IMR-90 (cell line): ENCODE data around the gene HIVEP3. TPM values are rescaled to one million over a fixed set of nuclear protein-coding genes. Genes with fewer than 3 reads are reported as not detected.

Experiments used
- ATAC-seq: fragments of 200-7000 bp; cut with Tn5 transposase; 2 replicates; pipeline ENCODE4 v1.9.1; 2020; ENCODE audit warnings: low read depth, mild to moderate bottlenecking, moderate library complexity
- BruUV-seq: library from RNA; stranded (reverse); fragments of 400-500 nt; replicated peaks from 2 replicates; lab custom pipeline; 2021; lab: Mats Ljungman, UMichigan
- CTCF ChIA-PET: fragments of 300-600 bp; formaldehyde crosslinking; extraction: SDS; loops from one replicate; lab custom pipeline; 2021; ENCODE audit warnings: antibody characterized with exemption; lab: Yijun Ruan, JAX
- POLR2A ChIA-PET: fragments of 300-600 bp; sonication (Branson Sonifier 250); formaldehyde crosslinking; loops from one replicate; lab custom pipeline; 2022; ENCODE audit warnings: antibody characterized with exemption; ENCODE audit not compliant: unreplicated experiment; lab: Charles Lee
- DNase-seq: peaks from one replicate; pipeline ENCODE4 v3.0.0; 2013
- H2AFZ ChIP-seq: replicated peaks from 2 replicates; pipeline ENCODE3; 2013; ENCODE audit warnings: low read length, mild to moderate bottlenecking; ENCODE audit not compliant: poor library complexity
- H2AK5ac ChIP-seq: 2 replicates; pipeline ENCODE4 v1.6.1; 2013; ENCODE audit warnings: low read depth, low read length, inconsistent platforms
- H2AK9ac ChIP-seq: replicated peaks from 2 replicates; pipeline ENCODE3; 2013; ENCODE audit warnings: mild to moderate bottlenecking, low read depth, low read length, moderate library complexity; ENCODE audit not compliant: poor library complexity
- H2BK120ac ChIP-seq: 2 replicates; pipeline ENCODE4 v1.6.1; 2013; ENCODE audit warnings: low read depth, low read length, inconsistent platforms
- H2BK15ac ChIP-seq: 3 replicates; pipeline ENCODE4 v1.6.1; 2013; ENCODE audit warnings: low read depth, low read length, inconsistent platforms
- H2BK20ac ChIP-seq: 2 replicates; pipeline ENCODE4 v1.6.1; 2013; ENCODE audit warnings: low read depth, mild to moderate bottlenecking, inconsistent platforms, low read length, moderate library complexity
- H2BK5ac ChIP-seq: 2 replicates; pipeline ENCODE4 v1.6.1; 2013; ENCODE audit warnings: mild to moderate bottlenecking, low read depth, low read length, inconsistent platforms; ENCODE audit not compliant: poor library complexity, severe bottlenecking
- H3K14ac ChIP-seq: replicated peaks from 2 replicates; pipeline ENCODE4 v1.6.1; 2013; ENCODE audit warnings: low read depth, low read length, inconsistent platforms
- H3K18ac ChIP-seq: 2 replicates; pipeline ENCODE4 v1.6.1; 2013; ENCODE audit warnings: low read depth, low read length, control low read depth
- H3K23ac ChIP-seq: 2 replicates; pipeline ENCODE4 v1.6.1; 2013; ENCODE audit warnings: low read depth, low read length, inconsistent platforms
- H3K27ac ChIP-seq: 2 replicates; pipeline ENCODE4 v1.5.1; 2013; ENCODE audit warnings: mild to moderate bottlenecking, control low read depth, low read length; ENCODE audit not compliant: insufficient read depth
- H3K27me3 ChIP-seq: 2 replicates; pipeline ENCODE4 v1.6.1; 2013; ENCODE audit warnings: low read length; ENCODE audit not compliant: control insufficient read depth, insufficient read depth
- H3K36me3 ChIP-seq: 2 replicates; pipeline ENCODE4 v1.6.1; 2013; ENCODE audit warnings: low read length, mixed read lengths; ENCODE audit not compliant: control insufficient read depth, insufficient read depth
- H3K4ac ChIP-seq: 2 replicates; pipeline ENCODE4 v1.6.1; 2013; ENCODE audit warnings: low read depth, low read length, inconsistent platforms
- H3K4me1 ChIP-seq: 2 replicates; pipeline ENCODE4 v1.6.1; 2013; ENCODE audit warnings: low read length, mixed read lengths; ENCODE audit not compliant: control insufficient read depth, insufficient read depth
- H3K4me2 ChIP-seq: 2 replicates; pipeline ENCODE4 v1.6.1; 2013; ENCODE audit warnings: low read depth, mild to moderate bottlenecking, control low read depth, low read length, moderate library complexity
- H3K4me3 ChIP-seq: 2 replicates; pipeline ENCODE4 v1.5.1; 2013; ENCODE audit warnings: low read depth, mild to moderate bottlenecking, control low read depth, low read length, moderate library complexity; ENCODE audit not compliant: insufficient read depth
- H3K56ac ChIP-seq: 2 replicates; pipeline ENCODE4 v1.6.1; 2013; ENCODE audit warnings: low read length, inconsistent platforms; ENCODE audit not compliant: insufficient read depth; ENCODE audit errors: extremely low read depth
- H3K79me1 ChIP-seq, 2 experiments: 2 replicates each; pipeline ENCODE4 v1.6.1; 2013; ENCODE audit warnings: low read length in 2 of 2, inconsistent platforms in 1 of 2, low read depth in 1 of 2
- H3K9ac ChIP-seq: 2 replicates; pipeline ENCODE4 v1.6.1; 2013; ENCODE audit warnings: low read depth, low read length, control low read depth
- H3K9me1 ChIP-seq: 2 replicates; pipeline ENCODE4 v1.6.1; 2013; ENCODE audit warnings: low read length, inconsistent platforms; ENCODE audit not compliant: insufficient read depth
- H3K9me3 ChIP-seq: 2 replicates; pipeline ENCODE4 v1.6.1; 2013; ENCODE audit warnings: low read length; ENCODE audit not compliant: control insufficient read depth, insufficient read depth
- H4K20me1 ChIP-seq: 2 replicates; pipeline ENCODE4 v1.6.1; 2013; ENCODE audit warnings: low read length, inconsistent platforms; ENCODE audit not compliant: insufficient read depth
- H4K5ac ChIP-seq: 2 replicates; pipeline ENCODE4 v1.6.1; 2013; ENCODE audit warnings: mild to moderate bottlenecking, low read depth, low read length, control low read depth
- H4K8ac ChIP-seq, 2 experiments: 2 replicates each; pipeline ENCODE4 v1.6.1; 2013; ENCODE audit warnings: low read depth in 2 of 2, low read length in 2 of 2, control low read depth in 1 of 2, inconsistent platforms in 1 of 2
- H4K91ac ChIP-seq: 2 replicates; pipeline ENCODE4 v1.6.1; 2013; ENCODE audit warnings: low read depth, low read length, inconsistent platforms; ENCODE audit not compliant: insufficient read depth
- BHLHE40 ChIP-seq: fragments of 150-350 bp; IDR thresholded peaks from 2 replicates; pipeline ENCODE4 v1.6.1; 2016; ENCODE audit warnings: mild to moderate bottlenecking, low read depth, low read length
- CHD1 ChIP-seq: IDR thresholded peaks from 2 replicates; pipeline ENCODE4 v1.6.1; 2012; ENCODE audit warnings: low read depth, low read length, improper control_type of control experiment
- MXI1 ChIP-seq: IDR thresholded peaks from 2 replicates; pipeline ENCODE4 v1.6.1; 2012; ENCODE audit warnings: low read depth, mild to moderate bottlenecking, low read length, moderate library complexity, borderline replicate concordance
- RCOR1 ChIP-seq: IDR thresholded peaks from 2 replicates; pipeline ENCODE4 v1.6.1; 2012; ENCODE audit warnings: mild to moderate bottlenecking, low read length, improper control_type of control experiment; ENCODE audit not compliant: insufficient replicate concordance
- RFX5 ChIP-seq: IDR thresholded peaks from 2 replicates; pipeline ENCODE4 v1.8.0; 2012; ENCODE audit warnings: low read depth, mild to moderate bottlenecking, low read length, moderate library complexity
- SMC3 ChIP-seq: fragments of 150-350 bp; IDR thresholded peaks from 2 replicates; pipeline ENCODE4 v1.6.1; 2016; ENCODE audit warnings: low read depth, mild to moderate bottlenecking, antibody characterized with exemption, low read length, moderate library complexity
- USF2 ChIP-seq: fragments of 150-350 bp; IDR thresholded peaks from 2 replicates; pipeline ENCODE4 v1.6.1; 2017; ENCODE audit warnings: mild to moderate bottlenecking, antibody characterized with exemption, low read length, low read depth
- WGBS, 2 experiments: methylation state at CpG; one replicate each; pipeline versions ENCODE4 v1.1.5 to v1.1.7; 2013; ENCODE audit warnings: missing lambda C conversion rate in 2 of 2; ENCODE audit not compliant: insufficient read length in 1 of 2; ENCODE audit errors: extremely low coverage in 2 of 2; 5-methylcytosine and 5-hydroxymethylcytosine counted together
- dilution Hi-C: fragments of 300-500 bp; cut with HindIII; formaldehyde crosslinking; loops from one replicate; pipeline ENCODE4 v1.14.3; 2018; ENCODE audit warnings: low sequenced_read_pairs; ENCODE audit not compliant: unreplicated experiment
- in situ Hi-C: fragments of 300-500 bp; cut with MboI; formaldehyde crosslinking; loops from 3 replicates; pipeline ENCODE4 v1.14.3; 2019; ENCODE audit warnings: low sequenced_read_pairs, inconsistent platforms, mixed read lengths
- intact Hi-C: fragments of 100-400 bp; cut with micrococcal nuclease; formaldehyde crosslinking; loops from 2 replicates; pipeline ENCODE4 v1.10.0; 2022
- polyA plus RNA-seq, 3 experiments: library from polyadenylated mRNA; depleted of rRNA; stranded (reverse); fragments of >200 nt; gene quantifications; 2 replicates each; pipeline ENCODE4 v1.2.3, GENCODE V29; 2012; ENCODE audit warnings: low replicate concordance in 1 of 3
- total RNA-seq: library from RNA; depleted of rRNA; stranded (reverse); fragments of >200 nt; gene quantifications from 2 replicates; pipeline ENCODE4 v1.2.3, GENCODE V29; 2012
- TF ChIP-seq, protein P1 (sequence below): conservative IDR thresholded peaks from 2 replicates; pipeline ENCODE4 v1.5.1; 2012; ENCODE audit warnings: mild to moderate bottlenecking, low read depth, low read length, improper control_type of control experiment

Gene HIVEP3
- total and polyA plus RNA-seq, 2 of the 4 experiments (the other 2 are of a cell fraction): 1.4 to 4.0 TPM

DNA sequence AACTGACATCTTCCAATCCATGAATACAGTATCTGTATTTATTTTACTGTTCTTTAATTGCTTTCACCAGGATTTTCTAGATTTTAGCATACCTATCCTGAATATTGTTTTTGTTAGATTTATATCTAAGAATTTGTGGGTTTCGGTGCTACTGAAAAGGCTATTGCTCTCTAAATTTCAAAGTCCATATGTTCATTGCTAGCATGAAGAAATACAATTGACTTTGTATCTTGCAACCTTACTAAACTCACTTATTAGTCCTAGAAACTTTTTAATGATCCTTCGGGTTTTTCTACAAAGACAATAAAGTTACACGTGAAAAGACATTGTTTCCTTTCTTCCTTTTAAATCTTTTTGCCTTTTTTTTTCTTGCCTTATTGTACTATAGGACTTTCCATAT is 12.9 kb upstream of the HIVEP3 start:
- H3K4ac ChIP-seq: no peak overlapping the region
- ChIA-PET POLR2A (no interaction called here), CTCF (no interaction called here)
- H3K56ac ChIP-seq: no peak overlapping the region
- intact Hi-C loops: no loop called here
- H4K91ac ChIP-seq: no peak overlapping the region
- no peak overlapping the region for H2BK5ac ChIP-seq
- in situ Hi-C loops: no loop called here
- no peak overlapping the region for H2BK120ac ChIP-seq
- H2AK9ac ChIP-seq: no peak overlapping the region
- H2AK5ac ChIP-seq: no peak overlapping the region
- H2BK20ac ChIP-seq: no peak overlapping the region
- no peaks in the 10 kb centered on the region for H3K79me1 ChIP-seq
- H2BK15ac ChIP-seq: no peak overlapping the region
- no peak overlapping the region for H3K4me2 ChIP-seq
- no TSS peak for BruUV-seq
- H3K4me3 ChIP-seq: no peak overlapping the region
- DNase-seq: no peak
- H3K36me3 ChIP-seq: no peaks in the 10 kb centered on the region
- ATAC-seq: no peak
- H3K9ac ChIP-seq: no peak overlapping the region
- H3K18ac ChIP-seq: no peak overlapping the region
- no peaks in the 10 kb centered on the region for H3K9me3 ChIP-seq
- no peaks in the 10 kb centered on the region for H4K20me1 ChIP-seq
- H3K4me1 ChIP-seq: no peaks in the 10 kb centered on the region
- no peak for TF ChIP-seq CHD1
- no peak for TF ChIP-seq SMC3
- no peak for TF ChIP-seq USF2
- no peak for TF ChIP-seq MXI1
- no peak for TF ChIP-seq RFX5
- TF ChIP-seq, protein P1, sequence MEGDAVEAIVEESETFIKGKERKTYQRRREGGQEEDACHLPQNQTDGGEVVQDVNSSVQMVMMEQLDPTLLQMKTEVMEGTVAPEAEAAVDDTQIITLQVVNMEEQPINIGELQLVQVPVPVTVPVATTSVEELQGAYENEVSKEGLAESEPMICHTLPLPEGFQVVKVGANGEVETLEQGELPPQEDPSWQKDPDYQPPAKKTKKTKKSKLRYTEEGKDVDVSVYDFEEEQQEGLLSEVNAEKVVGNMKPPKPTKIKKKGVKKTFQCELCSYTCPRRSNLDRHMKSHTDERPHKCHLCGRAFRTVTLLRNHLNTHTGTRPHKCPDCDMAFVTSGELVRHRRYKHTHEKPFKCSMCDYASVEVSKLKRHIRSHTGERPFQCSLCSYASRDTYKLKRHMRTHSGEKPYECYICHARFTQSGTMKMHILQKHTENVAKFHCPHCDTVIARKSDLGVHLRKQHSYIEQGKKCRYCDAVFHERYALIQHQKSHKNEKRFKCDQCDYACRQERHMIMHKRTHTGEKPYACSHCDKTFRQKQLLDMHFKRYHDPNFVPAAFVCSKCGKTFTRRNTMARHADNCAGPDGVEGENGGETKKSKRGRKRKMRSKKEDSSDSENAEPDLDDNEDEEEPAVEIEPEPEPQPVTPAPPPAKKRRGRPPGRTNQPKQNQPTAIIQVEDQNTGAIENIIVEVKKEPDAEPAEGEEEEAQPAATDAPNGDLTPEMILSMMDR: no peak
- no peak for TF ChIP-seq BHLHE40
- TF ChIP-seq RCOR1: no peak
- H2AFZ ChIP-seq: no peak overlapping the region
- WGBS, 2 experiments: no CpG with 5 or more reads among the region's 3 CpGs
- dilution Hi-C loops: no loop called here
- no peak overlapping the region for H4K5ac ChIP-seq
- no peaks in the 10 kb centered on the region; the same call in 1 of the 2 replicates for H3K27me3 ChIP-seq
- H3K9me1 ChIP-seq: 0 out of 2 replicates have a peak, but pooled peaks cover 2% of the 10 kb centered on the region
- H3K23ac ChIP-seq: no peak overlapping the region
- H3K27ac ChIP-seq: no peak overlapping the region
- no peak overlapping the region for H3K14ac ChIP-seq
- H4K8ac ChIP-seq: no peak overlapping the region
